Kidney epithelial cell (primary cell): ENCODE results near the gene CDYL. TPM values are rescaled to one million over a fixed set of nuclear protein-coding genes. Genes with fewer than 3 reads are reported as not detected.
"Not testable (repeated sequence)": the region's sequence is repeated elsewhere in the genome, so short reads cannot be mapped to it uniquely, and the experiment has no call there.

Experiments used
- DNase-seq: peaks from one replicate; pipeline ENCODE4 v3.0.0-alpha.2; 2010; ENCODE audit warnings: low read depth
- H3K27me3 ChIP-seq: 2 replicates; pipeline ENCODE4 v1.6.0; 2011; ENCODE audit warnings: low read length; ENCODE audit not compliant: control insufficient read depth, insufficient read depth
- H3K36me3 ChIP-seq: 2 replicates; pipeline ENCODE4 v1.5.1; 2011; ENCODE audit warnings: low read length; ENCODE audit not compliant: control insufficient read depth, insufficient read depth
- H3K4me3 ChIP-seq: 2 replicates; pipeline ENCODE4 v1.5.1; 2011; ENCODE audit warnings: low read depth, mild to moderate bottlenecking, control low read depth, low read length
- total RNA-seq: library from RNA; depleted of rRNA; stranded (reverse); fragments of >200 nt; gene quantifications from 2 replicates; pipeline ENCODE4 v1.2.3, GENCODE V29; 2015
- TF ChIP-seq, protein P1 (sequence below): IDR thresholded peaks from 2 replicates; pipeline ENCODE4 v1.5.1; 2011; ENCODE audit warnings: mild to moderate bottlenecking, moderate library complexity, low read length, control low read depth, inconsistent platforms; ENCODE audit not compliant: insufficient read depth, poor library complexity, severe bottlenecking

The CDYL gene
- total RNA-seq, 1 donor from 2014 or later = 46.7 TPM

DNA sequence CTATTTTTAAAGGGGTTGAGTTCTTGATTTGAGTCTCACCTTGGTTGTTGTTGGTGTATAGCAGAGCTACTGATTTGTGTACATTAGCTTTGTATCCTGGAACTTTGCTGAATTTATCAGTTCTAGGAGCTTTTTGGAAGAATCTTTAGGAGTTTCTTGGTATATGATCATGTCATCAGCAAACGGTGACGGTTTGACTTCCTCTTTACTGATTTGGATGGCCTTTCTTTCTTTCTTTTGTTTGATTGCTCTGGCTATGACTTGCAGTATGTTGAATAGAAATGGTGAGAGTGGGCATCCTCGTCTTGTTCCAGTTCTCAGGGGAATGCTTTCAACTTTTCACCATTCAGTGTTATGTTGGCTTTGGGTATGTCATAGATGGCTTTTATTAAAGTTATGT is 64.0 kb downstream of the CDYL start:
- TF ChIP-seq, protein P1, sequence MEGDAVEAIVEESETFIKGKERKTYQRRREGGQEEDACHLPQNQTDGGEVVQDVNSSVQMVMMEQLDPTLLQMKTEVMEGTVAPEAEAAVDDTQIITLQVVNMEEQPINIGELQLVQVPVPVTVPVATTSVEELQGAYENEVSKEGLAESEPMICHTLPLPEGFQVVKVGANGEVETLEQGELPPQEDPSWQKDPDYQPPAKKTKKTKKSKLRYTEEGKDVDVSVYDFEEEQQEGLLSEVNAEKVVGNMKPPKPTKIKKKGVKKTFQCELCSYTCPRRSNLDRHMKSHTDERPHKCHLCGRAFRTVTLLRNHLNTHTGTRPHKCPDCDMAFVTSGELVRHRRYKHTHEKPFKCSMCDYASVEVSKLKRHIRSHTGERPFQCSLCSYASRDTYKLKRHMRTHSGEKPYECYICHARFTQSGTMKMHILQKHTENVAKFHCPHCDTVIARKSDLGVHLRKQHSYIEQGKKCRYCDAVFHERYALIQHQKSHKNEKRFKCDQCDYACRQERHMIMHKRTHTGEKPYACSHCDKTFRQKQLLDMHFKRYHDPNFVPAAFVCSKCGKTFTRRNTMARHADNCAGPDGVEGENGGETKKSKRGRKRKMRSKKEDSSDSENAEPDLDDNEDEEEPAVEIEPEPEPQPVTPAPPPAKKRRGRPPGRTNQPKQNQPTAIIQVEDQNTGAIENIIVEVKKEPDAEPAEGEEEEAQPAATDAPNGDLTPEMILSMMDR = no peak
- DNase-seq = no peak

DNA sequence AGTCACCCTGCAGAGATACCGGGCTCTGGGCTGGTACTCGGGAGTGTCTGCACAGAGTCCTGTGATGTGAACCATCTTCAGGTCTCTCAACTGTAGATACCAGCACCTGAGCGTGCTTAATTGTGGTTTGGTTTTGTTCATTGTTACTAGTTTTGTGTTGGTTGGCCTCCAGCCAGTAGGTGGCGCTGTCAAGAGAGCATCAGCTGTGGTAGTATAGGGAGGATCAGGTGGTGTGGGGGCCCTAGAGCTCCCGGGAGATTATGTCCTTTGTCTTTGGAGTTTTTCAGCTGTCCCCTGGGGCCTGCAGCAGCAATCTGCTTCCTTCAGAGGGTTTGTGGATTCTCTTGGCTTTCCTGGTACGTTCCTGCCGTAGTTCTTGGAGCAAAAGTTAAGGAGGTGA is 67.9 kb downstream of the CDYL start:
- Histone ChIP-seq H3K36me3 (no peaks in the 10 kb centered on the region), H3K4me3 (no peak overlapping the region), H3K27me3 (no peaks in the 10 kb centered on the region)
- no peak for DNase-seq
- TF ChIP-seq, protein P1 = no peak

More for the DNA sequence above, 64.0 kb downstream of the CDYL start:
- H3K27me3 ChIP-seq = no peaks in the 10 kb centered on the region
- H3K4me3 ChIP-seq = no peak overlapping the region
- no peaks in the 10 kb centered on the region for H3K36me3 ChIP-seq

DNA sequence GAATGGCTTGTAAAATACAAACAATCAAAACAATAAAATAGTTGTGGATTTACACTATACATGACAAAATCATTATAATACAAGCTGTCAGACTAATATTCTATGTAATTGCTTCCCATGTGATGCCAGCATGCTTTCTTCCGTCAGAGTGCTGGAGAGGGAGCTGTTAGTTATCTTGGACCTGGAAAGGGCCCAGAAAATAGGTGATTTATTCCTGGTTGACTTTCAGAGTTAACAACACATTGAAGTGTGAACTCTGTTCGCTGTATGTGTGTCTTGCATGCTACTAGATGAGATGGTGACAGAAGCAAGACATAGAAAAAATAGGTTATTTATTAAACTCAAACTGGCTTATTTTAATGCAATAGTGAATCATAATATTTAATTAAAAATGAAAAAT is 70.2 kb downstream of the CDYL start:
- TF ChIP-seq, protein P1 = no peak
- H3K36me3 ChIP-seq = no peaks in the 10 kb centered on the region
- no peaks in the 10 kb centered on the region for H3K27me3 ChIP-seq
- no peak overlapping the region for H3K4me3 ChIP-seq
- no peak for DNase-seq

DNA sequence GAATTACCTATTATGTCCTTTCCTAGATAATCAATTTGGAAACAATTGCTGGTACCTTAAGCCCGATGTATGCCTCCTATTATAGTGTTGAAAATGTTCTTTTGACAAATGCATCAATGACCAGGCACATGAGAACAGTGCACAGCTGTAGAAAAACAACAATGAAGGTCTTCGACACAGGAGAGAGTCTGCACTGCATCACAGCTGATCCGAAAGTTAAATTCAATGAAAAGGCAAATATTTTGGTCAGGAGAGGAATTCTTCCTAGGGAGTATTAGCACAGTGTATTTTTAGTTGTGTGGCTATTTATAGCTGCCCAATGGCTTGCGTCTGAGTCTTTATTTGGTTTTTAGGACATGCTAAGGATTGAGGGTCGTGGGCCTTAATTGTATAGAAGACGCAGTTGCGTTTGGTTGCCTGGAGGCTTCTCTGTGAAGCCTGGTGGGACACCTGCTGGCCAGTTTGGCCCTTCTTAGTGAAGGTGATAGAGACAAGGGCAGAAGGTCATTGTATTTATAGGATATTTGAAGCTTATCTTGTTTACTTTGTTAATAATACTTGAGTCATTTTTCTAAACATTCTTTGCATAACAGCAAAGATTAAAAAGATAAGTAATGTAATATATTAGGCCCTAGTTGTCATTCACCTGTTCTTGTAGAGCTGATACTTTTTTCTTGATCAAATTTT is 72.3 kb downstream of the CDYL start:
- Histone ChIP-seq H3K36me3 (no peaks in the 10 kb centered on the region), H3K27me3 (no peaks in the 10 kb centered on the region), H3K4me3 (no peak overlapping the region)
- TF ChIP-seq, protein P1 = peak; percentile 29
- no peak for DNase-seq

DNA sequence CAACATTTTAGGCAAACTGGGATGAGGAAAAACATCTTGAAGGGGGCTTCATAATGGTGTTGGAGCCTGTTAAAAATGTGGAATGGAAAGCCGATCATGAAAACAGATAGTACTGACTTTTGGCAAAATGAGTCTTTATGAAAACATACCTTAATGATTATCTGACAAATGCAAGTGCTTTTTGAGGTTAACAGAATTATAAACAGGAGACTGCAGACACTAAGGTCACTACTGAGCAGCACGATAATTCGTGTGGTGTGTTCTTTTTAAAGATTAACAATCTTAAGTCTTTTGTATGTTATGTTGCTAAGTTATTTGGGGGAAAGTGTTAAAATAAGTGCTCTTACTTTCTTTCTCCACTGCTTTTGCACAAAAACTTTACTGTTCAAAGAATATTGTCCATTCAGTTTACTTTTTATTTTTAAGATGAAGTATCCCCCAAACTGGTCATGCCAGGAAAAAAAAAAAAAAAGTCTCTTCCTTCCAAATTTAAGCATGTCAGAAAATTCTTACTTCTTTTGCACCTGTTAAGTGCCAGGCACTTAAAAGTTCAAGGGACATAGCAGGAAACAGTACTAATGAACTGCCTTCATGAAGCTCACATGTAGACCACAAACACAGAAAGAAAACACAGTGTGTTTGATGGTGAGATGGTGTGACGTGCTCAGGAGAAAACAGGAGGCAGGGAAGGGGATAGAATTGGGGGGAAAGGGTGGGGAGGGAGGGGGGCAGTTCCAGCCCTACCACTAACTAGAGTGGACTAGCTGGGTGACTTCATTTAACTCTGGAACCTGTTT is 73.2 kb downstream of the CDYL start:
- Histone ChIP-seq H3K36me3 (no peaks in the 10 kb centered on the region), H3K27me3 (no peaks in the 10 kb centered on the region), H3K4me3 (no peak overlapping the region)
- TF ChIP-seq, protein P1 = no peak
- no peak for DNase-seq

DNA sequence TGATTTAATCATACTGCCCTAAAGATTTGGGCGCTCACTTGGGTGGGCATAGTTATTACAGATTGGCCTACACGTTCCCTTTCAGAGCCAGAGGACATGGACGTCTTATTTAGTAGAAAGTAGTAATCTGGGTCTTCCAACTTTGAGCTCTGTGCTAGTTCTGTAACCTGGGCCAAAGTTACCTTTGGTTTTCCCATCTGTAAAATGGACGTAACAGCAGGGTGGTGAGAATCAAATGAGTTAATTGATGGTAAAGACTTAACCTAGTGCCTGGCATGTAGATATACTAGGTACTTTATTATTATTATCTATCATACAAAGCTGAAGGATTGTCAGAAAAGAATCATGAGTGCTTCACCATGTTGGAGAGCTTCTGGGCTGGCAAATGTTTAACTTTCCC is 74.8 kb downstream of the CDYL start:
- no peak for DNase-seq
- TF ChIP-seq, protein P1 = no peak
- no peaks in the 10 kb centered on the region for H3K27me3 ChIP-seq
- H3K36me3 ChIP-seq = no peaks in the 10 kb centered on the region
- no peak overlapping the region for H3K4me3 ChIP-seq

DNA sequence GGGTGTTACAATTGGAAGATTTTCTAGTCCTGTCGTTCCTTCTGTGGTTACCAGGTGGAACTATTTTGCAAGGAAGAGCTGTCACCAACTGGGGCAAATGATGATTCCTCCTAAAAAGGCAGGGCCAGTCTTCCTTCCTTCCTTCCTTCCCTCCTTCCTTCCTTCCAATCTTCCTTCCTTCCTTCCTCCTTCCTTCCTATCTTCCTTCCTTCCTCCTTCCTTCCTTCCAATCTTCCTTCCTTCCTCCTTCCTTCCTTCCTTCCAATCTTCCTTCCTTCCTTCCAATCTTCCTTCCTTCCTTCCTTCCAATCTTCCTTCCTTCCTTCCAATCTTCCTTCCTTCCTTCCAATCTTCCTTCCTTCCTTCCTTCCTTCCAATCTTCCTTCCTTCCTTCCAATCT is 76.0 kb downstream of the CDYL start:
- not testable (repeated sequence) for H3K4me3 ChIP-seq, H3K36me3 ChIP-seq, DNase-seq, H3K27me3 ChIP-seq
